SK-N-SH (cell line): ENCODE results near the gene SUPT4H1. TPM values are rescaled to one million over a fixed set of nuclear protein-coding genes. Genes with fewer than 3 reads are reported as not detected.

Experiments used
- CTCF ChIA-PET: fragments of 300-600, 350-600 bp; formaldehyde crosslinking; extraction: SDS; loops from one replicate; lab custom pipeline; 2021; lab: Yijun Ruan, JAX
- POLR2A ChIA-PET: fragments of 350-600 bp; sonication (Branson Sonifier 250); formaldehyde crosslinking; extraction: SDS; loops from one replicate; lab custom pipeline; 2020; ENCODE audit warnings: antibody characterized with exemption, inconsistent platforms; lab: Yijun Ruan, JAX
- DNase-seq: peaks from one replicate; pipeline ENCODE4 v3.0.0; 2012
- H2AFZ ChIP-seq: fragments of 200-600 bp; sonication (generic); 2 replicates; pipeline ENCODE4 v1.8.1; 2016; ENCODE audit warnings: antibody characterized with exemption, mild to moderate bottlenecking, low read depth
- H3F3A ChIP-seq: fragments of 200-600 bp; sonication (generic); replicated peaks from 2 replicates; pipeline ENCODE3; 2016; ENCODE audit warnings: antibody characterized with exemption, mild to moderate bottlenecking; ENCODE audit not compliant: insufficient read depth
- H3K27ac ChIP-seq, 2 experiments: fragments of 200-500 bp in 1 of 2; fragments of 200-600 bp in 1 of 2; sonication (Bioruptor generic) in 1 of 2; sonication (generic), shearing (Covaris generic) in 1 of 2; 2 replicates each; pipeline versions ENCODE4 v1.5.1 to v1.6.1; 2014 to 2016; ENCODE audit warnings: low read depth in 2 of 2, inconsistent platforms in 1 of 2, low read length in 1 of 2, mild to moderate bottlenecking in 1 of 2, mixed read lengths in 1 of 2
- H3K27me3 ChIP-seq: fragments of 200-600 bp; sonication (generic), shearing (Covaris generic); 2 replicates; pipeline ENCODE4 v1.6.1; 2016; ENCODE audit warnings: mixed run types; ENCODE audit not compliant: insufficient read depth
- H3K36me3 ChIP-seq, 2 experiments: fragments of 200-500 bp in 1 of 2; fragments of 200-600 bp in 1 of 2; sonication (Bioruptor generic) in 1 of 2; sonication (generic) in 1 of 2; replicated peaks in 1 of 2; 2 replicates each; pipeline versions ENCODE3 to v1.5.1; 2014 to 2016; ENCODE audit warnings: low read length in 1 of 2, mild to moderate bottlenecking in 1 of 2; ENCODE audit not compliant: insufficient read depth in 2 of 2, control insufficient read depth in 1 of 2
- H3K4me1 ChIP-seq, 2 experiments: fragments of 200-500 bp in 1 of 2; fragments of 200-600 bp in 1 of 2; sonication (Bioruptor generic) in 1 of 2; sonication (generic), shearing (Covaris generic) in 1 of 2; 2 replicates each; pipeline versions ENCODE4 v1.5.1 to v1.6.1; 2014 to 2016; ENCODE audit warnings: low read depth in 1 of 2, low read length in 1 of 2, mixed run types in 1 of 2; ENCODE audit not compliant: insufficient read depth in 2 of 2, control insufficient read depth in 1 of 2
- H3K4me2 ChIP-seq: fragments of 200-600 bp; sonication (generic), shearing (Covaris generic); 2 replicates; pipeline ENCODE4 v1.6.1; 2017; ENCODE audit warnings: mixed run types
- H3K4me3 ChIP-seq, 2 experiments: fragments of 200-500 bp in 1 of 2; fragments of 200-600 bp in 1 of 2; sonication (Bioruptor generic) in 1 of 2; sonication (generic), shearing (Covaris generic) in 1 of 2; 2 replicates each; pipeline versions ENCODE4 v1.5.1 to v1.8.1; 2014 to 2016; ENCODE audit warnings: low read depth in 2 of 2, inconsistent platforms in 1 of 2, low read length in 1 of 2, mild to moderate bottlenecking in 1 of 2, mixed read lengths in 1 of 2, moderate library complexity in 1 of 2
- H3K79me2 ChIP-seq: fragments of 200-600 bp; sonication (generic); 2 replicates; pipeline ENCODE4 v1.8.1; 2017; ENCODE audit warnings: mild to moderate bottlenecking; ENCODE audit not compliant: insufficient read depth
- H3K9ac ChIP-seq: fragments of 200-600 bp; sonication (generic); 2 replicates; pipeline ENCODE4 v1.6.1; 2017; ENCODE audit warnings: mixed run types
- H3K9me2 ChIP-seq: fragments of 200-600 bp; sonication (generic); 2 replicates; pipeline ENCODE4 v1.6.1; 2017; ENCODE audit warnings: mixed run types
- H3K9me3 ChIP-seq: fragments of 200-600 bp; sonication (generic); 2 replicates; pipeline ENCODE4 v1.6.1; 2017; ENCODE audit warnings: mixed run types, mild to moderate bottlenecking, moderate library complexity
- H4K20me1 ChIP-seq: fragments of 200-600 bp; sonication (generic); 2 replicates; pipeline ENCODE4 v1.6.1; 2017; ENCODE audit warnings: mild to moderate bottlenecking, mixed run types; ENCODE audit not compliant: insufficient read depth
- CHD2 ChIP-seq: fragments of 150-350 bp; IDR thresholded peaks from 2 replicates; pipeline ENCODE4 v1.6.1; 2018; ENCODE audit warnings: low read length; ENCODE audit not compliant: partially characterized antibody
- EP300 ChIP-seq, 2 experiments: IDR thresholded peaks; 2 replicates each; pipeline versions ENCODE4 v1.4.0 to v1.6.1; 2012; ENCODE audit warnings: borderline replicate concordance in 1 of 2, low read depth in 1 of 2, low read length in 1 of 2
- EZH2phosphoT487 ChIP-seq: fragments of 200-600 bp; sonication (generic); IDR thresholded peaks from 2 replicates; pipeline ENCODE4 v1.6.1; 2017; ENCODE audit warnings: low read depth, mixed run types, mild to moderate bottlenecking, antibody characterized with exemption, moderate library complexity, borderline replicate concordance
- FOXJ3 ChIP-seq: sonication (generic); formaldehyde crosslinking; IDR thresholded peaks from 2 replicates; pipeline ENCODE4 v1.5.1; 2020; ENCODE audit warnings: mild to moderate bottlenecking, missing genetic modification reagents
- FOXM1 ChIP-seq: IDR thresholded peaks from 2 replicates; pipeline ENCODE4 v1.4.0; 2012; ENCODE audit warnings: low read depth, mild to moderate bottlenecking
- GABPA ChIP-seq: IDR thresholded peaks from 2 replicates; pipeline ENCODE4 v1.4.0; 2012; ENCODE audit warnings: low read depth, mild to moderate bottlenecking
- GATA2 ChIP-seq: sonication (generic); formaldehyde crosslinking; IDR thresholded peaks from 2 replicates; pipeline ENCODE4 v1.5.0; 2020; ENCODE audit warnings: mild to moderate bottlenecking, missing genetic modification reagents
- MEF2A ChIP-seq: IDR thresholded peaks from 2 replicates; pipeline ENCODE4 v1.4.0; 2012; ENCODE audit warnings: low read depth, borderline replicate concordance
- MXI1 ChIP-seq: IDR thresholded peaks from 2 replicates; pipeline ENCODE4 v1.6.1; 2012; ENCODE audit warnings: mild to moderate bottlenecking, low read depth, low read length, improper control_type of control experiment
- NFIC ChIP-seq: IDR thresholded peaks from 2 replicates; pipeline ENCODE4 v1.4.0; 2012; ENCODE audit warnings: borderline replicate concordance
- NRF1 ChIP-seq: IDR thresholded peaks from 2 replicates; pipeline ENCODE4 v1.6.1; 2012; ENCODE audit warnings: low read depth, mild to moderate bottlenecking, low read length
- POLR2AphosphoS5 ChIP-seq: IDR thresholded peaks from 2 replicates; pipeline ENCODE4 v1.6.1; 2012; ENCODE audit warnings: low read depth, low read length
- RAD21 ChIP-seq: IDR thresholded peaks from 2 replicates; pipeline ENCODE4 v1.6.1; 2012; ENCODE audit warnings: mild to moderate bottlenecking, low read length
- RCOR1 ChIP-seq: fragments of 150-350 bp; IDR thresholded peaks from 2 replicates; pipeline ENCODE4 v1.6.1; 2017; ENCODE audit warnings: antibody characterized with exemption, low read length
- RXRA ChIP-seq: IDR thresholded peaks from 2 replicates; pipeline ENCODE4 v1.4.0; 2012; ENCODE audit warnings: low read depth, mild to moderate bottlenecking, borderline replicate concordance
- SIN3A ChIP-seq: IDR thresholded peaks from 2 replicates; pipeline ENCODE4 v1.6.1; 2012; ENCODE audit warnings: low read depth, mild to moderate bottlenecking, low read length, moderate library complexity, borderline replicate concordance
- SMC3 ChIP-seq: IDR thresholded peaks from 2 replicates; pipeline ENCODE4 v1.6.1; 2012; ENCODE audit warnings: low read depth, low read length, improper control_type of control experiment
- TAF1 ChIP-seq: IDR thresholded peaks from 2 replicates; pipeline ENCODE4 v1.6.1; 2012; ENCODE audit warnings: low read depth, mild to moderate bottlenecking, low read length, moderate library complexity, borderline replicate concordance
- TCF12 ChIP-seq: IDR thresholded peaks from 2 replicates; pipeline ENCODE4 v1.4.0; 2012
- USF1 ChIP-seq: IDR thresholded peaks from 2 replicates; pipeline ENCODE4 v1.4.0; 2012; ENCODE audit warnings: low read depth, borderline replicate concordance
- WGBS: methylation state at CpG from one replicate; pipeline ENCODE4 v1.1.6; 2017; ENCODE audit warnings: low lambda C conversion rate; 5-methylcytosine and 5-hydroxymethylcytosine counted together
- polyA plus RNA-seq, 3 experiments: library from polyadenylated mRNA; depleted of rRNA; stranded (reverse); fragments of >200 nt; gene quantifications; 2 replicates each; pipeline ENCODE4 v1.2.3, GENCODE V29; 2012
- TF ChIP-seq, protein P1 (sequence below): IDR thresholded peaks from 2 replicates; pipeline ENCODE4; 2012
- TF ChIP-seq, protein P2 (sequence below): fragments of 150-350 bp; IDR thresholded peaks from 2 replicates; pipeline ENCODE4 v1.6.1; 2016; ENCODE audit warnings: mild to moderate bottlenecking, low read depth, low read length
- TF ChIP-seq, protein P3 (sequence below): IDR thresholded peaks from 2 replicates; pipeline ENCODE4 v1.4.0; 2012; ENCODE audit warnings: low read depth

The SUPT4H1 gene
- polyA plus RNA-seq, 1 of the 3 experiments (the other 2 are of a cell fraction), result 165 TPM

DNA sequence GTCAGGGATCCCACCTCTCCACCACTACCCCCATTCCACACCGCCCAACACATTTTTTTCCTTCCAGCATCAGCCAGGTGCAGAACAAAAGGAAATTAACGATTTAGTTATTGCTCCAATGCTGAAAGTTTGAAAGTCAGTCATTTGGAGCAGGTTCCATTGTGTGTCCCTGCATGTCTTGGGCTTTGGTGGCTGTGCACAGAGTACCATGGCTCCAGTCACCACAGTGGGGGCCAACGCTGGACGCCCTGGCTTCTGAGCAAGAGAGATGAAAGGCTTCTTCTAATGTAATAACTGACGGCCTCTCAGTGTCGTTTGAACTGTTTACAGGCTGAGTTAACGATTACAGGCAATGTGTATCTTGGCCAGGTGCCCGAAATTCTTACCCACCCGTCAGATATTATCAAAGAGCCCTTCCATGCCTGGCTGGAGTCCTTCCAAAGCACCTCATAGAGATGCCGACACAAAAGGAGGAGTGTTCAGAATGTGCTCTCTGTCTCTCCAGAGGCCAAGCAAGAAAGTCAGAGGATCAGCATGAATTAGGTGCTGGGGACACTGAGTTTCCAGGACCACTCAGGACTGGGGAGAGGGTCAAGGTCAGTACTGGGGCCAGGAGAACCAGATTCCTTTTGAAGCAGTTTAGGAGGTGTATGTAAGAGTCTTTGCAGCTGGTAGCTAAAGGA is 39.4 kb upstream of the SUPT4H1 start:
- under 1% methylated on average over 10 of the region's 10 CpGs for WGBS
- Histone ChIP-seq H3K27me3 (peaks cover 44% of the 10 kb centered on the region), H3K36me3 (no peaks in the 10 kb centered on the region), H3K4me3 (no peak overlapping the region), H3K4me1 (peaks cover 0 to 10% of the 10 kb centered on the region in 2 experiments; a peak in 2 of 4 replicates), H3K9me2 (no peaks in the 10 kb centered on the region), H3K4me2 (0 out of 2 replicates have a peak overlapping the region, but pooled peaks have one; percentile 8), H4K20me1 (no peaks in the 10 kb centered on the region), H3K9me3 (no peaks in the 10 kb centered on the region), H3K9ac (no peak overlapping the region)
- DNase-seq, result peak; percentile 75
- CTCF ChIA-PET, result interaction anchor here (0.6 to 3.1 kb wide), 6 partner anchors 16 to 74 kb away, joined by 3 to 12 read pairs (median 3); partner anchors contain the start of gene RNF43
- POLR2A ChIA-PET, result no interaction called here
- TF ChIP-seq MXI1 (peak; percentile 67; the same call in 1 of the 2 replicates), FOXM1 (no peak), RAD21 (peak; percentile 10; the same call in 1 of the 2 replicates), NFIC (peak; percentile 77), RXRA (no peak), GATA2 (CRISPR knock-in tag) (peak; percentile 92), FOXJ3 (peak; percentile 63; the same call in 1 of the 2 replicates), RCOR1 (peak; percentile 97), USF1 (no peak), CHD2 (peak; percentile 66), EP300 (IDR thresholded peaks at IDR 0.05; ENCODE audit: borderline replicate concordance in 1 of 2, low read depth in 1 of 2, low read length in 1 of 2) (peak in 1 of 2 experiments; percentile 53; a peak in 1 of 4 replicates)
- TF ChIP-seq, protein P1, sequence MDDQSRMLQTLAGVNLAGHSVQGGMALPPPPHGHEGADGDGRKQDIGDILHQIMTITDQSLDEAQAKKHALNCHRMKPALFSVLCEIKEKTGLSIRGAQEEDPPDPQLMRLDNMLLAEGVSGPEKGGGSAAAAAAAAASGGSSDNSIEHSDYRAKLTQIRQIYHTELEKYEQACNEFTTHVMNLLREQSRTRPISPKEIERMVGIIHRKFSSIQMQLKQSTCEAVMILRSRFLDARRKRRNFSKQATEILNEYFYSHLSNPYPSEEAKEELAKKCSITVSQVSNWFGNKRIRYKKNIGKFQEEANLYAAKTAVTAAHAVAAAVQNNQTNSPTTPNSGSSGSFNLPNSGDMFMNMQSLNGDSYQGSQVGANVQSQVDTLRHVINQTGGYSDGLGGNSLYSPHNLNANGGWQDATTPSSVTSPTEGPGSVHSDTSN, result 0 out of 2 replicates have a peak, but pooled peaks have one; percentile 7
- TF ChIP-seq, all 33 proteins: peak for 9
- no peak overlapping the region for H3K27ac ChIP-seq
- no peaks in the 10 kb centered on the region for H3K79me2 ChIP-seq
- H2AFZ ChIP-seq, result no peak overlapping the region
- no peaks in the 10 kb centered on the region for H3F3A ChIP-seq

DNA sequence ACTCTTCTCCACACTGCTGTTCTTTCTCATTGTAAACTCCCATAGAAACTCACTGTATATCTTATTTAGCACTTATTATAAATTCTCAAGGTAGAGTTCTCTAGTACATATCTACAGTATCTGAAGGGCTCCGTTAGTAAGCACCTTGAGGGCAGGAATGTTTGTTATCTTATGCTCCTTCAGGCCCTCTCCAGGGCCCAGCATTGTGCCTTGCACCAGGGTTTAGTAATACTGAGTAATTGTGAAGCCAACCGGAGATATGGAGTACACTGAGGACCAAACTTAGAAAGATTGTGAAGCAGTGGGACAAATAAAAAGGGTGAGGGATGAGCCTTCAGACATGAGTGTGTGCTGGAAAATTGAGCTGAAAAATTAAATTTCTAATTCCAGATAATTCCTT is 38.9 kb upstream of the SUPT4H1 start:
- Histone ChIP-seq H3F3A (no peaks in the 10 kb centered on the region), H3K4me2 (no peak overlapping the region), H3K4me1 (peaks cover 0 to 10% of the 10 kb centered on the region in 2 experiments; a peak in 2 of 4 replicates), H4K20me1 (no peaks in the 10 kb centered on the region), H3K9ac (no peak overlapping the region), H3K36me3 (no peaks in the 10 kb centered on the region), H3K27me3 (peaks cover 46% of the 10 kb centered on the region), H3K79me2 (no peaks in the 10 kb centered on the region), H3K9me3 (no peaks in the 10 kb centered on the region), H3K27ac (no peak overlapping the region), H3K9me2 (no peaks in the 10 kb centered on the region), H3K4me3 (no peak overlapping the region), H2AFZ (no peak overlapping the region)
- DNase-seq, result no peak
- WGBS, result 8% methylated on average over 2 of the region's 2 CpGs
- CTCF ChIA-PET, result interaction anchor here (0.6 to 3.1 kb wide), 6 partner anchors 17 to 27 kb away, joined by 3 to 12 read pairs (median 4); partner anchors contain the start of gene RNF43
- TF ChIP-seq NRF1, result no peak
- TF ChIP-seq RXRA, result no peak
- TF ChIP-seq TAF1, result no peak
- no peak for TF ChIP-seq SMC3
- TF ChIP-seq EZH2phosphoT487, result no peak
- TF ChIP-seq GABPA, result no peak
- TF ChIP-seq FOXM1, result no peak
- no peak for TF ChIP-seq MEF2A
- TF ChIP-seq, protein P2, sequence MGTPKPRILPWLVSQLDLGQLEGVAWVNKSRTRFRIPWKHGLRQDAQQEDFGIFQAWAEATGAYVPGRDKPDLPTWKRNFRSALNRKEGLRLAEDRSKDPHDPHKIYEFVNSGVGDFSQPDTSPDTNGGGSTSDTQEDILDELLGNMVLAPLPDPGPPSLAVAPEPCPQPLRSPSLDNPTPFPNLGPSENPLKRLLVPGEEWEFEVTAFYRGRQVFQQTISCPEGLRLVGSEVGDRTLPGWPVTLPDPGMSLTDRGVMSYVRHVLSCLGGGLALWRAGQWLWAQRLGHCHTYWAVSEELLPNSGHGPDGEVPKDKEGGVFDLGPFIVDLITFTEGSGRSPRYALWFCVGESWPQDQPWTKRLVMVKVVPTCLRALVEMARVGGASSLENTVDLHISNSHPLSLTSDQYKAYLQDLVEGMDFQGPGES, result no peak
- no peak for TF ChIP-seq TCF12
- TF ChIP-seq, protein P3, sequence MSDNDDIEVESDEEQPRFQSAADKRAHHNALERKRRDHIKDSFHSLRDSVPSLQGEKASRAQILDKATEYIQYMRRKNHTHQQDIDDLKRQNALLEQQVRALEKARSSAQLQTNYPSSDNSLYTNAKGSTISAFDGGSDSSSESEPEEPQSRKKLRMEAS, result no peak
- TF ChIP-seq POLR2AphosphoS5, result no peak
- no peak for TF ChIP-seq SIN3A
- POLR2A ChIA-PET, result no interaction called here
